HG02885 (cell line): Measurements from ENCODE around the gene ZNF454.

Experiments used
- ATAC-seq: cut with Tn5 transposase; IDR thresholded peaks from one replicate; pipeline ENCODE4 v1.9.1; 2021; ENCODE audit warnings: mild to moderate bottlenecking; ENCODE audit not compliant: unreplicated experiment, poor library complexity

Gene ZNF454

DNA sequence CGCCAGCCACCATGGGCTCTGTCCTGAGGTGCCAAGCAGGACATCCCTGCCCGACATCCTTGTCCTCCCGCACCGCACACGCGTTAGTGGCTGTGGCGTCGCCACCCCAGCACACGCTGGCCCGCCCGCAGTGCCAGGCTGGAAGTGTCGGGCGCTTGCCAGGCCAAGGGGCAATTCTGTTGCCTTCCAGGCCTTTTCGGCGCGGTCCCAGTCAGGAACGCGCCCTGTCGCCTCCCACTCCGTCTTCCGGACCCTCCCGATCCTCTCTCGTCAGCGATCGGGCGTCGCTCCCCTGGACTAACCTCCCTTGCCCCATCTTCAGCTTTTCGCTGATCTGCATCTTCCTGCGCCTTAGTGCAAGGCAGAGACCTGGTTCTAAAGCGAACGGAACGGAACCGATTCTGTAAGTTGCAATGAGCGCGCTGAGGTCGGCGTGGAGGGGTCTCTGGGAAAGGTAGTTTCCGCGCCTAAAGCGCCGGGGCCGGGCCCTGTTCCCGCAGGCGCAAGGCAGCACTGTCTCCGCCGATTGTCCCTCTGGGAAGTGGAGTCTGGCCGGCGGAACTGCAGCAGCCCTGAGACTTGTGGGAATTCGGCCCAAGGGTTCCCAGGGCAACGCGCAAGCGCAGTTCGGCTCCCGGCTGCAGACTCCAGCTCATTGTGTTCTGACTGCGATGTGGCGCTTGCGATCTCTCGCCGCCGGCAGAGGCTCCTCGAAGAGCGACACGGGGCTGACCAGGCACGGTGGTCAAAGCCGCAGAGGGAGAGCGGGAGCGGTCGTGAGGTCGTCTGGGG lies at the start of gene ZNF454:
TSS of gene ZNF454 (plus strand) at position 630 of the 792 bp plus-strand sequence. CDS start 1,594 bp downstream, outside the sequence.
- no peak for ATAC-seq

DNA sequence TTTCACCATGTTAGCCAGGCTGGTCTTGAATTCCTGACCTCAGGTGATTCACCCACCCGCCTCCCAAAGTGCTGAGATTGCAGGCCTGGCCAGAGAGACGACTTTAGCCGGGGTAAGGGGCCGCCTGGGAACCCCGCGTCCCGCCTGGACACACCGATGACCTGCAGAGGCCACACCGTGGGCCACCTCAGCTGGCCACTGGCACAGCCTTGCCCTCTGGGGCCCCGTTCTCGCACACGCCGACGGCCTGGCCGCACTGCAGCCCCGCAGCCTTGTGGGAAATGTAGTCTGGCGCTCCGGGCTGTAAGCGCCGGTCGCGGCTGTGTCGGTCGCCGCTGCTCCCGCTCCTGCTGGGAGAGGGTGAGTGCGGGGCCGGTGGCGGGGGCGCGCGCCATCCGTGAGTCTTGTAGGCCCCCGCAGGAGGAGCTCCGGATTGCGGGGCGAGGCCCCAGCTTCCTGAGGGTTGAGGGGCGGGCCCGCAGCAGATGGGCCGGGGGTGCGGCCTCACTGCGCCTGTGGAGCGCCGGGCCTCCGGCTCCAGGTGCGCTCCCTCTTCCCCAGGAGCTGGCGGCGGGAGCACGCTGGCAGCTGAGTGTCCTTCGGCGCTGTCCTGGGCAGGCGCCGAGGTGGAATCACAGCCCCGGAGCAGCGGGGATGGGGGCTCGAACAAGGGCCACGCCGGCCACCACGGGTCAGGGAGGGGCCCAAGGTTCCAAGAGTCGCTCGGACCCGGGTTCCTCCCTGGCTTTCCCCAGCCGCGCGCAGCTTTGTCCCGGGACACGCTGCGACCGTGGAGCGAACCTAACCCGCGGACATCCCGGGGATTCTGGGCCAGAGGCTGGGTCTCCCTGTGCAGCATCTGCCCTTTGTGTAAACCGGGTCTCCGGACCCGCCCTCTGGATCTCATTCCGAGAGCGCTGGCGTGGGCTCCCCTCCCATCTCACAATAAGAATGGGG lies 45.1 kb upstream of the ZNF454 start, which contains the start of gene ZFP2:
TSS of gene ZFP2 (plus strand) at position 299 of the 957 bp plus-strand sequence. CDS start 35,401 bp downstream, outside the sequence.
- ATAC-seq, result no peak

DNA sequence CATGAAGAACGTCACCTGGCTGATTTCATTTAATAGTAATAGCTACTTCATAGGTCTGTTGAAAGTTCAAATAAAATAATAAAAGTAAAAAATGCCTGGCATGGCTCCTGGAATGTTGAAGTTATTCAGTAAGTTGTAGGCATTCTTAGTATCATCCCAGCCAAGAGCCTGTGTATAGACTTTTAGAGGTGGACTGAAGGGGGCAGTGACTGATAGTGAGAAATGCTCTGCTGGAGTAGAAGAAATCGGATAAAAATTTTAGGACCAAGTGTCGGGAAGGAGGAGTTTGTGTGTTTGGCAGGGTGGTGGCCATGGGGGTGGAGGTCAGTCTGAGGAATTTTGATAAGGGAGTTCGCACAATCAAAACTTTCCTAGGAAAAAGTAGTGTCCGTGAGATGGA lies 41.7 kb upstream of the ZNF454 start:
- ATAC-seq, result no peak

DNA sequence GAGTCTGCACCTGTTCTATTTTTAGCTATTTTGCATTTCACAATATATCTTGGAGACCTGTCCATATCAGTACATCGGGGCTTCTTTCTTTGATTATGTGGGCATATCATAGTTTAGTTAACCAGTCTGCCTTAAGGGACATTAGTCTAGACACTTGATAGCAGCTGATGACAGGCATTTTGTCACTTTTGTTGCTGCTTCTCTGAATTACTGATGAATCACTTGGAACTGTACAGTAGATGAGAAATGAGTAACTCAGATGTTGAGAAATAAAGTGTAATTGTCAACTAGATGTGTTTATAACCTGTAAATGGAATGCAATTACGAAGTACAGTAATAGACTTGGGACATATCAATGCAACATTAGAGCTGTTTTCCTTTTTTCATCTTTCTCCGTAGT lies 38.1 kb upstream of the ZNF454 start:
- ATAC-seq, result no peak

DNA sequence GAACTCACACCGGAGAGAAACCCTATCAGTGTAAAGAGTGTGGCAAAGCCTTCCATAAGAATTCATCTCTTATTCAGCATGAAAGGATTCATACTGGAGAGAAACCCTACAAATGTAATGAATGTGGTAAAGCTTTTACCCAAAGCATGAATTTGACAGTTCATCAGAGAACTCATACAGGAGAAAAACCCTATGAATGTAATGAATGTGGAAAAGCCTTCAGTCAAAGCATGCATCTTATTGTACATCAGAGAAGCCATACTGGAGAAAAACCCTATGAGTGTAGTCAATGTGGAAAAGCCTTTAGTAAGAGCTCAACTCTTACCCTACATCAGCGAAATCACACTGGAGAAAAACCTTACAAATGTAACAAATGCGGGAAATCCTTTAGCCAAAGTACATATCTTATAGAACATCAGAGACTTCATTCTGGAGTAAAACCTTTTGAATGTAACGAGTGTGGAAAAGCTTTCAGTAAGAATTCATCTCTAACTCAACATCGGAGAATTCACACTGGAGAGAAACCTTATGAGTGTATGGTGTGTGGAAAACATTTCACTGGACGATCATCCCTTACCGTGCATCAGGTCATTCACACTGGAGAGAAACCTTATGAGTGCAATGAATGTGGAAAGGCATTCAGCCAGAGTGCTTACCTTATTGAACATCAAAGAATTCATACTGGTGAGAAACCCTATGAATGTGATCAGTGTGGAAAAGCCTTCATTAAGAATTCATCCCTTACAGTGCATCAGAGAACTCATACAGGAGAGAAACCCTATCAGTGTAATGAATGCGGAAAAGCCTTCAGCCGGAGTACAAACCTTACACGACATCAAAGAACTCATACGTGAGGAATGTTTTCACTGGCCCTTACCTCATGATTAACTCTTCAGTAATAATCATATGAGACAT lies 8.9 kb upstream of the ZNF454 start:
- no peak for ATAC-seq

DNA sequence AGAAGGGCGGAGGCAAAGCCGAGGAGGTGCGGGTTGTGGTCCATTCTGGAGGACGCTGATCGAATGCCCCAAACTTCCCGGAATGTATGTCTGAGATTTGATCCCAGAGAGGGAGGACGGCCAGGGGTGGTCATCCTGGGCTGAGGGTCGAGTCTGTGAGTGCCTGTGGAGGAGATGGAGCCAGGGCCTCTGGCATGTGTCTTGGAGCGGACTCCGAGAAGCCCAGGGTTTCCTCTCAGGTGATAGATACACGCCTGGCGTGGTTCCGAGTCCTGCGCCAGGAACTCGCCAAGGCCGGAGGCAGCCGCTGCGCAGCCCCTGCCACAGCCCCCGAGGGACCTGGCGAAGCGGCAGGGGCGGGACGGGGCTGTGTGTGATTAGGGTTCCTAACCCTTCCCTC lies 363 bp downstream of the ZNF454 start:
- ATAC-seq, result no peak

DNA sequence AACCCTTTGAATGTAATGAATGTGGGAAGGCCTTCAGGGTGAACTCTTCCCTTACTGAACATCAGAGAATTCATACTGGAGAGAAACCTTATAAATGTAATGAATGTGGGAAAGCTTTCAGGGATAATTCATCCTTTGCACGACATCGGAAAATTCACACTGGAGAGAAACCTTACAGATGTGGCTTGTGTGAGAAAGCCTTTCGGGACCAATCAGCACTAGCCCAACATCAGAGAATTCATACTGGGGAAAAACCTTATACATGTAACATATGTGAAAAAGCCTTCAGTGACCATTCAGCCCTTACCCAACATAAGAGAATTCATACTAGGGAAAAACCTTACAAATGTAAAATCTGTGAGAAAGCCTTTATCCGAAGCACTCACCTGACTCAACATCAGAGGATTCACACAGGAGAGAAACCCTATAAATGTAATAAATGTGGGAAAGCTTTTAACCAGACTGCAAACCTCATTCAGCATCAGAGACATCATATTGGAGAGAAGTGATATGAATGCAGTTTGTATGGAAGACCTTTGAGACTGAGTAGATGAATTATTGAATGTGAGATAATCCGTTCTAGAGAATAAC lies 24.6 kb downstream of the ZNF454 start:
- no peak for ATAC-seq

DNA sequence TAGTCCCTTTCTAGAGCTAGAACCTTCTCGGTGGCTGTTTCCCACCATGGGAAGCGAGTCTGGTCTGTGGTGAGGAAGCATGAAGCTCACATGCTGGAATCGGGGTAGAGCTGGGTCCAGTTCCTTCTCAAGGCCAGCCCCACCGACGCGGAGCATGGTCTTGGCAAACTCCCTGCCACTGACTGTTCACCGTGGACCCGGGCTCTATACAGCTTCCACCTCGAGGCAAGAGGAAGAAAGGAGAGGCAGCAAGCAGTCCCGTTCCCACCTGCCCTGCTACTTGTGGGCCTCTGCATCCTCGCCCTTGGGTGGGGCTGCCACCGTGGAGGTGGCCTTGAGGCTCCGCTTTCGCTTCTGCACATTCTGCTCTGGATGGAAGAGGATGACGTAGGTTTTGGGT lies 40.4 kb downstream of the ZNF454 start:
- ATAC-seq, result no peak

DNA sequence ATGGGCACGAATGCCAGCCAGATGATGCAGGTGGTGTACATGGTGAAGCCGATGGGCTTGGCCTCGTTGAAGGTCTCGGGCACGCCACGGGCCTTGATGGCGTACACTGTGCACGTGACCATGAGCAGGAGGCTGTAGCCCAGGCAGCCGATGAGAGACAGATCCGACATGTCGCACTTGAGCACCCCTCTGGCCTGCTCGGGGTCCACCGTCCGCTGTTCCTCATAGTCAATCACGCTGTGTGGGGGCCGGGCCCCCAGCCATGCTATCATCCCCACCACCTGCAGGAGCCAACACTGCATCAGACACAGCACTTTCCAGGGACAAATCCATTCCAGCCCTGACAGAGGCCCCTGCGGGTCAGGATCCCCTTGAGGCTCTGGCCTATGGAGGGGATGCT lies 41.9 kb downstream of the ZNF454 start:
- ATAC-seq, result no peak

DNA sequence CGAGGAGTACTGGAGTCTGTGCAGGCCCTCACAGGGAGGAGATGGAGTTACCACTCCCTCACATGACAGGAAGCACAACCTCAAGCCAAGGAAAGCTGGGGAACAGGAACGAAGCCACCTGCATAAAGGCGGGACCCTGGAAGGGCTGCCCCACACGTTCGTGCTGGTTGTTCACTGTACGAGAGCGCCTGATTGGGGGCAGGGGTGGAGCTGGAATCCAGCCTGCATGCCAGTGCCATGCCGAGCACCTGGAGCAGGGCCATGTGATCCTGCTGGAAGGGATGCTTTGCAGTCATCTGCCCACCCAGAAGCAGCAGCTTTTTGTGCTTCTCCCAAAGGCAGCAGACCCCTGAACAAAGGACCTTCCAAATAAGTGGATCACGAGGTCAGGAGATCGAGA lies 42.7 kb downstream of the ZNF454 start:
- ATAC-seq, result no peak

DNA sequence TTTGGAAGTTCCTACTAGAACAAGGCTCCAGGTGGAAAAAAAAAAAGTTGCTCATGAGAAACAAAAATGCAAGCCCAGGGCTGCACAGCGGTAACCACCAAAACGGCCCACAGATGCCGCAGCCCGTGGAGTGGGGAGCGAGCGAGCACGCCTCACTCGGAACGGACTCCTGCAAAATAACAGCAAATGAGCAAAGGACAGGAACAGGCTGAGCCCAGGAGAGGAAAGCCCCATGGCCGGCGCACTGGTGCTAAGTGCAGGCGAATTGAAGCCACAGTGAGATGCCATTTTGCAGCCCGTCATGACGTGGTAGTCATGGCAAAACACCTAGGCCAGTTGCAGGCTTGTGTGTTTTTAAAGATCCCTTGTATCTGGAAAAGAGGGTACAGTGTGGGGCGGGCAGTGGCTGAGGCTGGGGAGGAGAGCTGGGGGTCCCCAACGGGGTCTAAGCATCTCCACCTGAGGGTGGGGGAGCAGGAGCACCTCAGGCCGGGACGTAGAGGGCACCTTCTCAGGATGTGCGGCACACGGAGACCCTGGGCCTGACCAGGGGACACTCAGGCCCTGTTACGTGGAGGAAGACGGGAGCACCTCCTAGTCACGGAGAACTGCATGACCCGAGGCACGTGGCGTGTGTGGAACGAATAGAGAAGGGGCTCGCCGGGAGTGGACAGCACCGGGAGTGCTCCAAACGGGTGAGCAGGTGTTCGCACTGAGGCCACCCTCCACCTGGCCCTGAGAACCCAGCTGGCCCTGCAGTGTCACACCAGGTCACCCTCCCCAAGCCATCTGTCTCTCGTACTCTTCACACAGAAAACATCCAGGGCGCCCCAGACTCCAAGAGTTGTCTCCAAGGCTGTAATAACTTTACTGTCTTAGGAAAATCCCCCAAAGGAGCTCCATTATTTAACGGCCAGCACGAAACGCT lies 43.4 kb downstream of the ZNF454 start:
- no peak for ATAC-seq

DNA sequence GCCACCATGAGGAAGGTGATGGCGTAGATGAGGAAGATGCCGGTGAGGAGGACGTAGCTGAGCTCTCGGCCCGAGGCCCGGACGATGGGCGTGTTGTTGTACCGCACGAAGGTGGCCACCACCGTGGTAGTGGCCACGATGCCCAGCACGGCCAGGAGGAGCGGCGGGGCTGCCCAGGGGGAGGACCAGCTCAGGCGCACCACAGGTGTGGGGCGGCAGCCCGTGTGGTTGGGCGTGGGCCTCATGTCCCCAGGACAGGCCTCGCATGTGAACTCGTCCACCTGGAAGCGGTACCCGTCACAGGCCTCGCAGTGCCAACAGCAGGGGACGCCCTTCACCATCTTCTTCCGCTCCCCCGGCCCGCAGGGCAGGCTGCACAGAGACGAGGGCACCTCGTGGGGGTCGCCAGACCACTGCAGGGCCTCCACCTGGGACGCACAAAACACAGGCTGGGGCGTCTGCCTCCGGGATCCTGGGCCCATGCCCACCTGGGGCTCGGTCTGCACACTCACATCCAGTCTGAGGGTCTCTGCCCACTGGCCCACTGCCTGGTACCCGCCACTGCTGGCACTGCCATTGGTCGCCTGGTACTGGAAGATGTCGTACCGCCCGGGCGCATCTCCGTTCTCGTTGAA lies 45.4 kb downstream of the ZNF454 start:
- no peak for ATAC-seq

DNA sequence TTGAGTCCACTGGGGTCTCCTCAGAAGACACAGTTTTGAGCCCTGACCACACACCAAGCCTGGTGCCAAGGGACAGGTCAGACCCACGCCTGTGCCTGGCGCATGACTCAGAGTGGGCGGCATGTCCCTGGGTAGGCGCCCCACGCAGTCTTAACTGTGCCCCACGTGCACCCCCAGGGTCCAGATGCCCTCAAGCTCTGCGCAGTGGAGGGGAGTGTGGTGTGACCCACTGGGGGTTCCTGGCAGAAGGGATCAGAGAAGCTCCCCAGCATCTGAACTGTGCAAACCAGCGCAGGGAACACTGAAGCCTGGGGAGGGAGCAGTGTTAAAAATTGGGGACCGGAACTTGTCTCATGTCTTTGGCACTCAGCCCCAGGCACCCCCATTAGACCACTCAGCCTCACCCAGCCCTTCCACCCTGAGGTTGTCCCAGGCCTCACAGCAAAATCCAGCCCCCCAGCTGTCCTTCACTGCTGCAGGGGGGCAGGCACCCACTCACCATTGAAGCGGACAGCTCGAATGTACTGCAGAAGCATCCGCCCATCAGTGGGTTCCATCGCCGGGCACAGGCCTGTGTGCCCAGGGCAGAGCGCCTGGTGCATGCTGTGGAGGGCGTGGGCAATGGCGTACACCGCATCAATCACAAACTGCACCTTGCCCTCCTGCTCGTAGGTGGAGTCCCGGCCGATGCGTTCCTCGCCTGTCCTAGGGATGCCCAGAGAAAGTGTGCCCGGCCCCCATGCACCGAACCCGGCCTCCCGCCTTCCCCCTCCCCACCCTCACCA lies 47.6 kb downstream of the ZNF454 start:
- ATAC-seq, result no peak

DNA sequence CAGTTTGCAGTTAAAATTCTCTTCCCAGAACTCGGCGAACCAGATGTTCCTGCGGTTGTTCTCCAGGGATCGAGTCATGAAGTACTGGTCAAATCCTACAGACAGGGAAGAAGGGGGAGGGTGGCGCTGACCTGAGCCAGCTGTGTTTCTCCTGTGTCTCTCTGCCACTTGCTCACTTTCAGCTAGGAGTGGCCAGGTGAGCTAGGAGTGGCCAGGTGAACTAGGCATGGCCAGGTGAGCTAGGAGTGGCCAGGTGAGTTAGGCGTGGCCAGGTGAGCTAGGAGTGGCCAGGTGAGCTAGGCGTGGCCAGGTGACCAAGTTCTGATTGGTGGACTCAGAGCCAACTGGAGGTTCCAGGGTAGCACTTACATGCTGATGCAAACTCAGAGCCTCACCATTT lies 48.3 kb downstream of the ZNF454 start:
- no peak for ATAC-seq

DNA sequence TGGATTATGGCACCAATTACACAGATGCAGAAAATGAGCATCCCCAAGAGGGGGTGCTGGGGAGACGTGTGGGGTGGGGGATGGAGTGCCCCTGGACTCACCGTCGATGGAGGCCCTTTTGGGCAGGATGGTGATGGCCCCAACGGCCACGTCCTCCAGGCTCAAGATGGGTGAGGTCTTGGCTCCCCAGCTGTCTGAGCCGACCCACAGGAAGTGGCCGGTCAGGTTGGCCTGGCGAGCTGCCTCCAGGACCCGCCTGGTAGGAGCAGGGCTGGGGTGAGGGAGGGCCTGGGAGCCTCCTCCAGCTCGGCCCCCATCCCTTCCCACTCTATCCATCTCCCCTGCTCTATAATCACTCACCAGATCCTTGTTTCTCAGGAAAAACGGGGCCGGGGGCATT lies 49.5 kb downstream of the ZNF454 start:
- no peak for ATAC-seq

DNA sequence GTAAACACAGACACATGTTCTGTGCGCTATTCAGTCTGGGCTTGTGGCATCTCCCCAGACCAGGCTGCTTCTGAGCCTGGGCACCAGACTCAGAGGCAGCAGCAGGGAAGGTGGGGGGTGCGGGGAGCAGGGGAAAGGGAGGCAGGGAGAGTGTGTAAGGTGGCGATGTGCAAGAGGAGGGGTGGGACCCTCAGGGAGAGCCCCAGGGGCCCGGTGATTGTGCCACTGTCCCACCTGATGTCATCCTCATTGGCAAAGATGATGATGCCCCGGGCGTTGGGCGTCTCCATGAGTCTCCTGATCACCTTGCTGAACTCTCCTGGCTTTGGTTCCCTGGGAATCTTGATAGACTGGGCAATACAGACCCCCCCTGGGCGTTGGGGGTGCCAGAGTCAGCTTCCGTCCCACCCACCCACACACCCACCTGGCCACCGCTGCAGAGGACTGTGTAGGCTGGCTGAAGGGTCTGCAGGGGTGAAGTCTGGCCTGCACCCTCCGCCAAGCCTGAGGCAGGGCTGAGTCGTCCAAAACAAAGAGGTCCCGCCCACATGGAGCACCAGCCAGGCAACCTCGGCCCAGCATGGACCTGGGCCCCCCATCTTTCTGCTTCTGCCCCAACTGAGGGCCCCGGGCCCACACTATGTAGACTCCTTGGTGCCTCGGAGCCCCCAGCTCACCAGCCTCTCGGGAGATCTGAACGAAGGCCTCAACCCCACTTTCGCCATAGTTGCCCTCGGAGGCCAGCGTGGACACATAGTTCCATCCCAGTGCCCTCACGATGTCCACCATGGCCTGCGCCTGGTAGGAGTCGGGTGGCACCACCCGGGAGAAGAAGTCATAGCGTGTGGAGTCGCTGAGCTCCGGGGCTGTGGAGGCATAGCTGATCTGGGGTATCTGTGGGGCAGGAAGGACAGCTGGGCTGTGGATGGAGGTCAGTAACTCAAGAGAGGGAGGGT lies 50.5 kb downstream of the ZNF454 start:
- ATAC-seq, result no peak
